MM.1S (cell line): ENCODE results near the gene KLK14.

ENCODE experiments used
- EZH2 ChIP-seq: fragments of 300-600 bp; sonication (generic); optimal IDR thresholded peaks from 2 replicates; pipeline ENCODE3; 2017; ENCODE audit warnings: low read depth, mild to moderate bottlenecking, antibody characterized with exemption, low read length, mixed read lengths
- TF ChIP-seq, protein P1 (sequence below): fragments of 300-600 bp; sonication (generic); IDR thresholded peaks from 2 replicates; pipeline ENCODE4 v1.5.1; 2016; ENCODE audit warnings: antibody characterized with exemption, low read length, mixed read lengths

DNA sequence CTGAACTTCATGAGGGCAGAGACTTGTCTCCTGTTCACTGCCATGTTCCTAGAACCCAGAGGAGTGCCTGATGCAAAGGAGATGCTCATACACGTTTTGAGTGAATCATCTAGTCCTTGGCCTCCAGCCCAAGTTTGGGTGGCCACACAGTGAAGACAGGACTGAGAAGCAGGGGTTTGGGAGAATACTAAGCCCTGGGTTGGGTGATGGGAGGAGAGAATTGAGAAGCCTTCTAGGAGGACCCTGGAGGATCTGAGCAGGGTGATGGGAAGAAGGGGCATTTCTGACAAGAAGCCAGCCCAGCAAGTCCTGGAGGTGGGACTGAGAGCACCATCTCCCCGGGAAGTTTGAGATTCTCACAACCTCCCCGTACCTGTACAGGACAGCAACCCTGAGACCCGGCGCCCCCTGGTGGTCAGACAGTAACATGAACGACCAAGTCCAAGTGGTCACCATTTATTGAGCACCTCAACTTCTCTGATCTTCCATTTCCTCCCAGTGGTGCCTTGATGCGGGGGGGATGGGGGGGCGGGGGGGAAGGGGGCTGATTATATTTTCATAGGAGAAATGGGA, 14.6 kb upstream of the KLK14 start:
- TF ChIP-seq, protein P1, sequence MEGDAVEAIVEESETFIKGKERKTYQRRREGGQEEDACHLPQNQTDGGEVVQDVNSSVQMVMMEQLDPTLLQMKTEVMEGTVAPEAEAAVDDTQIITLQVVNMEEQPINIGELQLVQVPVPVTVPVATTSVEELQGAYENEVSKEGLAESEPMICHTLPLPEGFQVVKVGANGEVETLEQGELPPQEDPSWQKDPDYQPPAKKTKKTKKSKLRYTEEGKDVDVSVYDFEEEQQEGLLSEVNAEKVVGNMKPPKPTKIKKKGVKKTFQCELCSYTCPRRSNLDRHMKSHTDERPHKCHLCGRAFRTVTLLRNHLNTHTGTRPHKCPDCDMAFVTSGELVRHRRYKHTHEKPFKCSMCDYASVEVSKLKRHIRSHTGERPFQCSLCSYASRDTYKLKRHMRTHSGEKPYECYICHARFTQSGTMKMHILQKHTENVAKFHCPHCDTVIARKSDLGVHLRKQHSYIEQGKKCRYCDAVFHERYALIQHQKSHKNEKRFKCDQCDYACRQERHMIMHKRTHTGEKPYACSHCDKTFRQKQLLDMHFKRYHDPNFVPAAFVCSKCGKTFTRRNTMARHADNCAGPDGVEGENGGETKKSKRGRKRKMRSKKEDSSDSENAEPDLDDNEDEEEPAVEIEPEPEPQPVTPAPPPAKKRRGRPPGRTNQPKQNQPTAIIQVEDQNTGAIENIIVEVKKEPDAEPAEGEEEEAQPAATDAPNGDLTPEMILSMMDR: peak; percentile 42
- TF ChIP-seq EZH2: no peak
